Activated effector memory CD4-positive, alpha-beta T cell treated with Interleukin-2 at 50 U/mL for 16 hours (primary cell): ENCODE data around the gene SAG.

Experiments
- DNase-seq: peaks from one replicate; pipeline ENCODE4 v3.0.0-alpha.2; 2020

Gene SAG

DNA sequence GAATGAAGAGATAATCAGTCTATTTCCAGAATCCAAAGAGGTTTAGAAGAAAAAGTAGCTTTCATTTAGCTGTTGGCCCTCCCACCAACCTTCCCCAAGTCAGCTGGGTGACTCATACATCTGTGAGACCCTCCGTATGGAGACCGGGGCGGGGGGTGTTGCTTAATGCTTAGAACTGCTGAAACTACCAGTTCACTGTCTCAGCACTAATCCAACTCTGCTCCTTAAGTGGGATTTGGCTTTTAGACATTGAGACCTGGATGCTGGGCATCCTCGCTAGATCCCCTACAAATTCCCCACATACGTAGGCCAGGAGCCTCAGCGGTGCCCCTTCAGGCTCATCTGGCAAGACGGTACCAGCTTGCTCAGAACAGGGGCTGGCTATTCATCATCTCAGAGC lies at the start of gene SAG:
Gene SAG (plus strand): TSS at position 252 of the 400 bp plus-strand sequence. CDS start 1,374 bp downstream, outside the sequence.
- no peak for DNase-seq

DNA sequence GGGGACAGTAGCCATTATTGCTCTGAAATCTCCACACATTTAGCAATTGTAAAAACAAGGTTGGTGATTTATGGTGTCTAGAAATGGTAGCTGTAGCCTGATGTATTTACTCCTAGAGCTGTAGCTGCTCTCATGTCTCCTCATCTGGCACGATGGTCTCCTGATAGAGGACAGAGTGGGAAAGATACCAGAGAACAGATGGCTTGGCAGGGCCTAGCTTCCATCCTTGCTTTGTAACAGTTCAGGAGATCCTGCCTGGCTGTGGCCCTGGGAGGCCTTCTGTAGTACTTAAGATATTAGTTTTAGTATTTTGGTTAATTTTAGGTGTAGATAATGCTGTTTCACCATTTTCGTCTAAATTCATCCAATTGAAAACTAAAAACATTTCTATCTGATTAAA lies 49.4 kb upstream of the SAG start:
- no peak for DNase-seq

DNA sequence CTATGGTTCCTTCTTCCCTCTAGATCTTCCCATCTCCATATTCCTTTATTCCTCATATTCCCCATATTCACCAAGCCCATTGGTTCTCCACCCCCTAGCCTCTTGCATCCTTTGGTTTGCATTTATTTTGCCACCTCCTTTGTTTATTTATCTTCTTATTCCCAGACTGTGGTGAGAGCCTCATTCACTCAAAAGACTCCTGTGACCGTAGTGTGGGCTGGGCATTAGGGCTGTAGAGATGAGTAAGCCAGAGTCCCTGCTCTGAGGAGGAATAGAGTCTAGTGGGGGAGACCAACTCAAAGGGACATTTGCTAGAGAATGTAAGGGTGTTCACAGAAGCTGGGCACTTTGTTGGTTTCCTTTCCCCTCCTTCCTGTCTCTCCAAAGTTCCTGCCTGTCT lies 47.9 kb upstream of the SAG start:
- no peak for DNase-seq

DNA sequence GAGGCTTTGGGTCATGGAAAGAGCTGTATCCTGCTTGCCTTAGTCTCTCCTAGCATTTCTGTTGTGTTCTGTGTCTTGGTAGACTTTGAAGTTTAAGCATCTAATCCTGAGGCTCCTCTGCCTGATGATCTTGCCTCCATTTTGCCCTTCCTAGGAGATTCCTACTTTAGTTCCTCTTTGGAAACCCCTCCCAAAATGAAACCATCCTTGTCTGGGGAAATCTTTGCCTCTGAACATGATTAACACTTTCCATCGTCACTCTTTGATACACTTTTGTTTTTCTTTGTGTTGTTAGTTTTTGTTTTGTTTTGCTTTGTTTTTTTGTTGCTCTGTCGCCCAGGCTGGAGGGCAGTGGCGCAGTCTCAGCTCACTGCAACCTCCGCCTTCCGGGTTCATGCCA lies 47.0 kb upstream of the SAG start:
- no peak for DNase-seq

DNA sequence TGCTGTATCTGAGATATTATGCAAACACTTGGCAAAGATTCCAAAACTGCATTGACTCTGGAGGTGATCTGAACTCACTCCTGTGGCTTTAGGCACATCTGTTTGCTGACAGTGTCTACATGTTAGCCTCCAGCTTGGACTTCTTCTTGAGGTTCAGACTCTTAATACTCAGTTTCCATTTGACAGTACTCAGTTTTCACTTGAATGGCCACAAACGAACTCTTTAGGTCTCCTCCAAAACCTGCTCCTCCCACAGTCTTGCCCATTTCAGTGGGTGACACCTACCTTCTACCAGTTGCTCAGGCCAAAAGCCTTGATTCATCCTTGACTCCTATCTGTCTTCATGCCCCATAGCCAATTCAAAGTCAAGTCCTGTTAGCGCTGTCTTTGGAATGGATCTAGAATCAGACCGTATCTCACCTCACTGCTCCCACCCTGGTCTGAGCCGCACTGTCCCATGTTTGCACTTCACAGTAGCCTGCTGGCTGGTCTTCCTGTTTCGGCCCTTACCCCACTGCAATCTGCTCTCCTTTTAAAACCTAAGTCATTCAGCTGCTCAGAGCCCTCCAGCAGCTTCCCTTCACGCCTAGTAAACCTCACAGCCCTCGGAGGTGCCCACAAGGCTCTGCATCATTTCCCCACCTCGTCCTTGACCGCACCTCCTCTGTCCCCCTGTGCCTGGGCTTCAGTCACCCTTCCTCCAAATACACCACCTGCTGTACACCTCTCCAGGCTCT lies 45.6 kb upstream of the SAG start:
- DNase-seq, result no peak

DNA sequence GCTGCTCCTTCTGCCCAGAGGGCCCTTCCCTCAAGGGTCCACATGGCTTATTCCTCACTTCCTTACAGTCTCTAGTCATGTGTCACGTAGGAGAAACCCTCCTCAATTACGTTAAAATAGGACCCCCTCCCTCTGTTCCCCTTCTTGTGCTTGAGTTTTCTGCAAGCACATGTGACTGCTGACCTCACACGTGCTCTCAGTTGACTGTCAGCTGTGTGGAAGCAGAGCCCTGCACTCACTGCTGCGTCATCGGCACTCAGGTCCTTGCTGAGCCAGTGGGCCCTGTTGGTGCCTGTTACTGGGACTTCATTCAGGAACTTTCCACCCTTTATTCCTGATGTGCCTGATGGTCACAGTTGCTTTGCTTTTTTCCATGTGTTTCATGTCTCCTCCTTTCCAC lies 45.1 kb upstream of the SAG start:
- DNase-seq, result no peak

DNA sequence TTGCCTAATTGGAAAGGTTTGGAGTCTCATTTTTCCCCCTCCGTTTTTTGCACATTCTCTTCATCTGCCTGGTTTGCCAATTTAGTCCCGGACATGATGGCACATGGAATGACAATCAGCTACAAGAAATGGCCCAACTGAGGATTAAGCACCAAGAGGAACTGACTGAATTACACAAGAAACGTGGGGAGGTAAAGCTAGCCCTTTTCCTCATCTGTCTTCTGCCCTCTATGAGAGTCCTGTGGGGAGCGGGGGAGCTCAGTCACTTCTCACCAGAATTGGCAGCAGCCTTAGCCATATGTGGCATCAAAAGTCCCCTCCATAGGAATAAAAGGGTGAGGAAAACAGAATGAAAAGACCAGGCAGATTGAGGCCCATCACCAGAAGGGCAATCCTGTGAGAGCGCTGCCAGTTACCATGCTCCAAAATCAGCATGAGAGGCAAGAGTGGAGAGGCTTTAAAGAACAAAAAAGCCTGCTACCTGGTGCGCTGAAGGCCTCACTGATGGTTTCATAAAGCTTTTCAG lies 44.5 kb upstream of the SAG start:
- no peak for DNase-seq

DNA sequence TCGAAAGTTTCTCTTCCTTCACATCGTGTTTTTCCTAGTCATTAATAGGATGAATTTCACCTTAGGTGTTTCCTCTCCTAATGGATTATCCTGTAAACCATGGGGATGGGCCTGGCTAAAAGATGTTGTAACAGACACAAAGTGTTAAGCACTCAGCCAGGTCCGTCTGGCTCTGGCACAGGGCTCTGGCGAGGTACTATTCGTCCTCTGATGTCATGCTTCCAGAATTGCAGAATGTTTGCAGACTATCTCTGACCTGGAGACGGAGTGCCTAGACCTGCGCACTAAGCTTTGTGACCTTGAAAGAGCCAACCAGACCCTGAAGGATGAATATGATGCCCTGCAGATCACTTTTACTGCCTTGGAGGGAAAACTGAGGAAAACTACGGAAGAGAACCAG lies 42.9 kb upstream of the SAG start:
- DNase-seq, result no peak

DNA sequence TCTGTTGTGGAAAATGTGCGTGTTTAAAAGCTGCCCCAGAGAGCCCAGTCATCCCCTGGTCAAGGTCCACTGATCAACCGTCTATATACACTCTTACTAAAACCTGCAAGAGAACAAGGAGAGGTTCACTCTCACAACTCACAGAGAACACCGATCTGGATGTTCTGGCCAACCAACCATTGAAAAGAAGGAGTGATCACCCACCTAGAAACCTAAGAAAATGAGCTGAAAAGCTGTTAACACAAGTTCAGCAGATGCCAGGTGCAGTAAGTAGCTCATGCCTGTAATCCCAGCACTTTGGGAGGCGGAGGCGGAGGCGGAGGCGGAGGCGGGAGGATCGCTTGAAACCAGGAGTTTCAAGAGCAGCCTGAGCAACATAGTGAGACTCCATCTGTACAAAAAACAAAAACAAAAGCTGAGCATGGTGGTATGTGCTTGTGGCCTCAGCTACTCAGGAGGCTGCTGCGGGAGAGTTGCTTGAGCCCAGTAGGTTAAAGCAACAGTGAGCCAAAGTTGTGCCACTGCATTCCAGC lies 41.7 kb upstream of the SAG start:
- no peak for DNase-seq

DNA sequence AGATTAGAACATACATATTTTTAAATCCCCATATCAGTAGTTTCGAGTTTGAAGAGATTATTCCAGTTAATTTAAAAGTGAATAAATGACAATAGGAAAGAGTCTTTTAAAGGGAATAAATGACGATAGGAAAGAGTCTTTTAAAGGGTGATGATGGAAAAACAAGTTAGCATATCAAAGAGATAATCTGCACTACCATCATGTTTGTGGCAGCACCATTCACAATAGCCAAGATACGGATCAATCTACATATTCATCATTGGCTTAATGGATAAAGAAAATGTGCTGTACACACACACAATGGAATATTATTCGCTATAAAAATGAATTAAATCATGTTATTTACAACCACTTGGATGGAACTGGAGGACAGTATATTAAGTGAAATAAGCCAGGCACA lies 41.1 kb upstream of the SAG start:
- no peak for DNase-seq

DNA sequence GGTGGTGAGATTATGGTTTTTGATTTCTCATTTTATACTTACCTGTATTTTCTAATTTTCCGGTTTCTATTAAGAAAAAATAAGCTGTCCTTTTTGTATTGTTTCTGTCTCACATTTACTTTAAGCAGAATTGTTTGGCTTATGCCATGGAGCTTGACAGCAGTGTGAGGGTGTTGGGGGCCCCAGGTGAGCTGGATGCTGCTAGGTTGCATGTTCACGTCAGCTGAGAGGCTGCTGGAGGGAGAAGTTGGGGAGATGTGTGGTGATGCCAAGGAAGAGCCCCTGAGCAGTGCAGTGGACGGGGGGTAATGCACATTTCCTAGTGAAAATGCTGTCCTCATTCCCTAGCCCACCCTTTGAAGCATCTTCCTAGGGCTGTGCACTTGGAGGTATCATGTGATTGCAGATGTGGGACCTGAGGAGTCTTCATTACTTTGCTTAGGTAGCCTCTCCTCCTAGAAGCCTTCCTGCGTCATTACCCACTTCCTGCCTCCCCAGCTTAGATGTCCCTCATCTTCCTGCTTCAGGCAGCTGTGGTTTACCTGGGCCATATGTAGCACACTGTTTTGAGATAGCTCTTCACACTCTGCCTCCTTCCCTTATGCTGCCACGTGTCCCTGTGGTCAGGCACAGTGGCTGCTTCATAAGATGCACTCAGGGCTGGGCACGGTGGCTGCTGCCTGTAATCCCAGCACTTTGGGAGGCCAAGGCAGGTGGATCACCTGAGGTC lies 39.9 kb upstream of the SAG start:
- peak; percentile 75 for DNase-seq

DNA sequence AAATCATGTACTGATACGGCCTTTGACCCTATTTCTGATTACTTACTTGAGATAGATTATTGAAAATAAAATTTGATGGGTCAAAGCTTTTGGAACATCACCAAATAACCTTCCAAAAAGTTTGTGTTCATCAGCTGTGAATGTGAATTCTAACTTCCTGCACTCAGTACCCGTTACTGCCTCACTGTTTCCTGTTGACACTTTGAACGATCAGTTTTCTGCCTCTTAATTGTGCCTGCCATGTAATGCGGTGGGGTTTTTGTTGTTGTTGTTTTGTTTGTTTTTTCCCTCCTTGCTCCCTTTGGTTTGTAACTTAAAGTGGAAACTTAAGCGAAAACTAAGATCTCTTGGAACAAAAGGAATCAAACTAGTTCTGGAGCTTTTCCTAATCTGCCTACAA lies 37.2 kb upstream of the SAG start:
- DNase-seq, result no peak

DNA sequence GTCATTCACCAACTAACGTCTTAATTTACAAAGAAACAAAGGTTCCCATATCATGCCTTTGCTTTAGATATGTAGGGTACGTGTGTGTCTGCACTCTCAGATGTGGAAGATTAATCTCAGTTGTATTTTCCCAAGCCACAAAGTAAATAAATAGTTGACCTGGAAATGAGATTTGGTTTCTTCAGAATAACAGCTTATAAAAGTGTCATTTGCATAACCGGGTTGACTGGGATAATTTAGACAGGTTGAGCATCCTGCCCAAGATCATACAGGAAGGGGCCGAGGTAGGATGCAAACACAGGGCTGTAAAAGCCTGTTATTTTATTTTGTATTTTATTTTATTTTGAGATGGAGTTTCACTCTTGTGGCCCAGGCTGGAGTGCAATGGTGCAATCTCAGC lies 36.7 kb upstream of the SAG start:
- DNase-seq, result no peak

DNA sequence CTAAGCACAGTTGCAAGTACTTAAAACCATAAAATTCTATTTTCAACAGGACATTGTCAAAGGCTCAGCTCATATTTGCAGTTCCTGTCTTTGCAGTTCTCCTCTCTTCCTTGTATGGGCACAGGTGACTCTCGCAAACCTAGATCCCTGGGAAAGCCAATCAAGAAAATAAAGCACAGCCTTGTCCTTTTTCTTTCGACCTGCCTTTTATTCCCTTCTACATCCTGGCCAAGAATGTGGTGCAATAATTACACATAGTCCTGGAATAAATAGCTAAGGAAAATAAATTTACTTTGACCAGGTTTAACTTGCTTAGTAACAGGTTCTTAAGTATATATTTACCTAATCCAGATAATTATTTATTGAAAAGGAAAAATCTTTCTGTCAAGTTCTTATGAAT lies 35.9 kb upstream of the SAG start:
- DNase-seq, result no peak

DNA sequence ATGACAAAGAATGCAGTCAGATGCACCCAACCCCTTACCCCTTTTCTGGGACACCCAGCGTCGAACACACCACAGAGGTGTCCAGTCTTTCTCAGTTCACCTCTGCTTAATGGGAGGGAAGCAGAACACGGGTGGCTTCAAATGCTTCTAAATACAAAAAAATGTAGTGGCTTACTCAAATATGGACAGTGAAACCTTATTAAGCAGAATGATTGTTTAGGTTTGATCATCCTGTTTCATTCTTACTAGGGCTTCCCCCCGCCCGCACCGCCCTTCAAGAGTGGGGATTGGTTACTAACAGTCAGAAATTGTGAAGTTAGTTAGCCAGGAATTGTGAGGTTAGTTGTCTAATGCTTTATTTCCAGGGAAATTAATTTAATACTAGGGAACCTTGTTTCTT lies 34.5 kb upstream of the SAG start:
- no peak for DNase-seq

DNA sequence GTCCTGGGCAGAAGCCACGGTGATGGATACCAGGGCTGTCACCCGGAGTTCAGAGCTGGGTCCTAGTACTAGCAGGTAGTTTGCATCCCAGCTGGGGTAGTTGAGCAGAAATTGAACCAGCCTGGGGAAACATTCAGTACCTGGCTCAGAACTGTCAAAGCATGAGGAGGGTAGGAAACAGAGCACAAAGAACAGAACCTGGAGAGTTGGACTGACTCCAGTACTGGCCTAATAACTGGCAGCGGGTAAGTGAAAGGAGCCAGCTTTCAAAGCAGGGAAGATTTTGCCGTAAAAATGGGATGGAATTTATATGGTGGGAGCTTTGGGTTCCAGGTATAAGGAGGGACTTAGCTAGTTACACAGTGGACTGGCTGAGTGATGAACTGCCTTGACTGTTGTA lies 32.4 kb upstream of the SAG start:
- no peak for DNase-seq

DNA sequence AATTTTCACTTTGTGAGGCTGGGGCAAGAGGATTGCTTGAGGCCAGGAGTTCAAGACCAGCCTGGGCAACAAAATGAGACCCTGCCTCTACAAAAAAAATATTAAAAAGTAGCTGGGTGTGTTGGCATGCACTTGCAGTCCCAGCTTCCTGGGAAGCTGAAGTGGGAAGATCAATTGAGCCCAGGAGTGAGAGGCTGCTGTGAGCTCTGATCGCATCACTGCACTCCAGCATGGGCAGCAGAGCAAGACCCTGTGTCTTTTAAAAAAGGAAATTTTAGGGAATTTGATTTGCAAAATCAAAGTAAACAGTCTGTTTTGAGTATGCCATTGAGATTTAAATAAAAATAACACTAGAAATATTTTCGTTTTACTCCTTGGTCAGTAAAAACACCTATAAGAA lies 28.7 kb upstream of the SAG start:
- DNase-seq, result no peak

DNA sequence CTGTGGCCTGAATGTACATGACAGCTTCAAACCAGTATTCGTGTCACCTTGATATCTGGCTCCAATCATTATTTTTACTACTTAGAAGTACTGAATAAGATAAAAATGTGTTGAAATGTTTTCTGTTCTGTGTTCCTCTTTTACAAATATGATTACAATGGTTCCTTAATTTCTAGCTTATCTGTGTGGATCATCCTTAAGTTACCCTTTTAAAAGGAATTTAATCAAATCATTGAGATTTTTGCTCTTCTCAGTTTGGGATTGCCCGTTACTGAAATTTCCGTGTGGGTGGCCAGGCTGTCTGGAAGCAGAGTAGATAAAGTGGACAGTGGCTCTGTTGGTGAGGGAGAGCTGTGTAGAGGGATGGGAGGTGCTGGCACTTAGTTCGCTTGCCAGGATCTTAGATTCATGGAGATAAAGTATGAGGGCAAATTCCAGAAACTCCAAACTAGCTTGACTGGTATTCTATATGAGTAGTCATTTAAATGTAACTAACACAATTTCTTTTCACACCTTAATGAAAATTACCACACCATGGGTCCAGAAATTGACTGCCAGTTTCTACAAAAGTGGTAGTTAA lies 27.4 kb upstream of the SAG start:
- DNase-seq, result no peak

DNA sequence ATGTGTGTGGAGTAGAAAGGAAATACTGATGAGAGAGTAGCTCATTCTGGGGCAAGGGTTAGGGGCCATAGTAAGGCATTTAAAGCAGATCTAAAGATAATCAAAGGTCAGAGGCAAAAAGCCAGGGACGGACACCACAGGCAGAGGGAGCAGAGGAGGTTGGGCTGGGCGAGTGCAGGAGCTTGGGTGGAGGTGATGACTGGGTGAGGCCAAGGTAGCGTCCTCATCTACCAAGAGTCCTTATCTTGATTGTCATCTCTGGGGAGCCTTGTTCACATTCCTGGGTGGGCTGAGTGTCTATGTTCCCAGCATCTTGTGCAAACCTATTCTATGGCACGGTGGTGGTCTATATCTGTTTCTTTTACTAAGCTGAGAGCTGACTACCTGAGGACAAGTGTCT lies 26.1 kb upstream of the SAG start:
- DNase-seq, result no peak

DNA sequence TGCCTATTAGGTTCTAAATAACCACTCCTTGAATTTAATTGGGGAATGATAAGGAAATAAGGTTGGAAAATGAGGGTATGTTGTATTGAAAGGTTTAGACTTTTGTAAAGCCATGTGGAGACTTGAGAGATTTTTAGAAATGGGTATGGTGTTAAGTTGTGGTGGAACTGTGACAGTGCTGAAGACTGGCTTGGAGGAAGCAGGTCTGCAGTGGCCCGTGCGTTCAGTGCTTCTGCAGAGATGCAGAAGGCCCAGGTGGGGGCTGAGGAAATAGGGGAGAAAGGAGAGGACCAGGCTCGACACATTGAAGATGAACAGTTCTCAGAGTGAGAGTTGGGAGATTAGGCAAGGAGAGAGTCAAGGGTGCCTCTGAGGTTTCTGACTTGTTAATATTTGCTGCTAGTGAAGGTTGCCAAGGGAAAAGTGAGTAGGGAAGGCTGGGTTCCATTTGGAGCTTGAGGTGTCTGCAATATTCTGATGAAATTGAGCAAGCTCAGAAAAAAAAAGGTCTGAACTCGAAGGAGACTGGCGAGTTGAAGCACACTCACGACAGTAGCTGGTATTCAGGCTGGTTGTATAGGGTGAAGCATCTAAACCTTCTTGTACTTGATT lies 25.5 kb upstream of the SAG start:
- no peak for DNase-seq

DNA sequence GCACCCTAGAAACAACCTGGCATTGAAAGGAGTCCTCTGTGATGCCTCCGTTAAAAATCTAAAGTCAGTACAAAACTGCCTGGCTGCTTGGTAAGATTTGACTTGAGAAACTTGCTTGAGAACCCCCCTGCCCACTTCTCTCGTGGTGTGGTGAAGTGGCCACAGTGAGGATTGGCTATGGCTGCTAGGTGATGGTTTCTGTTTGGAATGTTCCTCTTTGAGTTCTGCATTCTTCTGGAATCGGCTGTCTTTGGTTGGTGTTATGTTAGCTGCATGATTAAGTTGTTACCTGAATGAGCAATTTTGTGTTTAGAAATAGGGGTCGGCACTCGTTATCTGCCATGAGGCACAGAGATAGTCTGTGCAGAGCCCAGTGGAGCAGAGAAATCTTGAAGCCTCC lies 21.7 kb upstream of the SAG start:
- no peak for DNase-seq

DNA sequence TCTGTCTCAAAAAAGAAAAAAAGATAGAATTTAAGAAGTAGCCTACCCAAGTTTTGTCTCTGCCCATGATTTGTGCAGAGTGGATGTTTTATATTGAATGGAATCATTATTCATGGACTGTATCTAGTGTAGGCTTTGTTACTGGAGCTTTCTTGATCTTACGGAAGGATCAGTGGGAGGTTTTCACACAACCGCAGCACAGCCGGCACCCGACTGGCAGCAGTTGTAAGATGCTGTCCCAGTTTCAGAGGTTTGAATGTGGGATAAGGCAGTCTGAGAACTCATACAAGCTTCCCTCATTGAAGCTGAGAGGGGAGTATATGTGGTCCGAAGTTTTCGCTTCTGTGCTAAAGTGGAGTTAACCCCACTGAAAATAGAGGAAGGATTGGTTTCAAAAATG lies 19.7 kb upstream of the SAG start:
- no peak for DNase-seq

DNA sequence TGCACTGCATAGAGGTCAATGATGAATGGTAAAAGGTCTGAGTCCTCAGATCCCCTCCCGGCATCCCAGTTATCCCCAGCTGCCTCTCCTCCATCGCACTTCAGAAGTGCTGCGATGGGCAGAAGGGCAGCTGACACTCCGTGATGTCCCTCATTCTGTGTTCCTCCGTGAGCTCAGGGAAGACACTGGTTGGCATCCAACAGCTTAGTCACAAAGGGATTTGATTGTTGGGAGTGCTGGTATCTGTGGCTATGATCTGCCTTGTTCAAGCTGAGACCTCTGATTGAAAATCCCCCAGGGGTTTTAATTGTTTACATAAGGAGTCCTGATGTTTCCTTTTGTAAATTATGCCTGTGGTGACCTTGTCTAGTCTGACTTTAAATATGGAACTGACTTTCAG lies 19.0 kb upstream of the SAG start:
- DNase-seq, result no peak

DNA sequence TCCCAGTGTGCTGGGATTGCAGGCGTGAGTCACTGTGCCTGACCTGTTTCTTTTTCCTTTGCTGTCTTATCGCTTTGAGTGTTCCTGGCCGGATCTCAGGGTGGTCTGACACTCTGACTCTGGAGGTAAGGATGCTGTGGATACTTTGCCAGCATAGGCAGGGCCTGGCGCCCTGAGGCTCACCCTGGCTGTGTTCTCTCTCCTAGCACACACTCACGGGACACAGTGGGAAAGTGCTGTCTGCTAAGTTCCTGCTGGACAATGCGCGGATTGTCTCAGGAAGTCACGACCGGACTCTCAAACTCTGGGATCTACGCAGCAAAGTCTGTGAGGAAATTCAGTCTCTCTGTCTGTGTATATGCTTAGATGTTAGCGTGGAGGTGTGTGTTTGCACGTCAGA lies 18.0 kb upstream of the SAG start:
- no peak for DNase-seq
